Loucy (cell line): ENCODE data around the gene TRMT10C.

Source experiments
- H2AFZ ChIP-seq: fragments of 200-600 bp; sonication (generic); 2 replicates; pipeline ENCODE4 v1.6.0; 2016; ENCODE audit warnings: antibody characterized with exemption, mild to moderate bottlenecking, low read length, moderate library complexity
- H3F3A ChIP-seq: fragments of 200-600 bp; 2 replicates; pipeline ENCODE4 v1.6.0; 2016; ENCODE audit warnings: antibody characterized with exemption, low read depth, mild to moderate bottlenecking
- H3K27me3 ChIP-seq: fragments of 200-600 bp; sonication (generic); 2 replicates; pipeline ENCODE4 v1.6.1; 2014; ENCODE audit warnings: low read length, mild to moderate bottlenecking; ENCODE audit not compliant: insufficient read depth, poor library complexity, severe bottlenecking
- H3K36me3 ChIP-seq: fragments of 200-600 bp; sonication (generic); 2 replicates; pipeline ENCODE4 v1.6.1; 2016; ENCODE audit warnings: low read length; ENCODE audit not compliant: insufficient read depth
- H3K4me1 ChIP-seq: fragments of 200-600 bp; sonication (generic); 2 replicates; pipeline ENCODE4 v1.5.1; 2014; ENCODE audit warnings: low read length, mild to moderate bottlenecking; ENCODE audit not compliant: insufficient read depth, poor library complexity, severe bottlenecking
- H3K4me2 ChIP-seq: fragments of 200-600 bp; sonication (generic); 2 replicates; pipeline ENCODE4 v1.6.0; 2014; ENCODE audit warnings: antibody characterized with exemption, low read length, low read depth, mild to moderate bottlenecking; ENCODE audit not compliant: poor library complexity, severe bottlenecking
- H3K4me3 ChIP-seq: fragments of 200-600 bp; sonication (generic); 2 replicates; pipeline ENCODE4 v1.5.1; 2014; ENCODE audit warnings: low read length, mild to moderate bottlenecking, mixed read lengths; ENCODE audit not compliant: poor library complexity, severe bottlenecking
- H3K79me2 ChIP-seq: fragments of 200-600 bp; sonication (generic); 2 replicates; pipeline ENCODE4 v1.6.1; 2014; ENCODE audit warnings: low read length; ENCODE audit not compliant: insufficient read depth
- H3K9ac ChIP-seq: fragments of 200-600 bp; sonication (generic); 2 replicates; pipeline ENCODE4 v1.6.0; 2014; ENCODE audit warnings: mild to moderate bottlenecking, low read depth, low read length, moderate library complexity; ENCODE audit not compliant: poor library complexity, severe bottlenecking
- H3K9me2 ChIP-seq: fragments of 200-600 bp; sonication (generic); replicated peaks from 2 replicates; pipeline ENCODE4 v1.6.1; 2016; ENCODE audit warnings: low read depth, low read length, mixed read lengths
- H3K9me3 ChIP-seq: fragments of 200-600 bp; sonication (generic); 2 replicates; pipeline ENCODE4 v1.6.1; 2014; ENCODE audit warnings: mild to moderate bottlenecking, antibody characterized with exemption, low read length, low read depth; ENCODE audit not compliant: insufficient read depth
- H4K20me1 ChIP-seq: fragments of 200-600 bp; sonication (generic); 2 replicates; pipeline ENCODE4 v1.6.0; 2014; ENCODE audit warnings: antibody characterized with exemption, low read length, mild to moderate bottlenecking; ENCODE audit not compliant: insufficient read depth, poor library complexity, severe bottlenecking
- CTCF ChIP-seq: fragments of 200-600 bp; sonication (generic); conservative IDR thresholded peaks from 2 replicates; pipeline ENCODE4 v1.5.1; 2014; ENCODE audit warnings: mild to moderate bottlenecking, antibody characterized with exemption, low read length
- EZH2phosphoT487 ChIP-seq: fragments of 200-600 bp; IDR thresholded peaks from 2 replicates; pipeline ENCODE4 v1.6.1; 2018; ENCODE audit warnings: antibody characterized with exemption, mild to moderate bottlenecking, moderate library complexity, borderline replicate concordance

Gene TRMT10C

GRCh38 chr3:101573449-101574387 lies 12.1 kb downstream of the TRMT10C start, which contains the start of gene PCNP:
Gene PCNP (plus strand): TSS chr3:101574180. CDS start chr3:101574216, 36 bp downstream.
- Histone ChIP-seq H3K9me3 (no peaks in the 10 kb centered on the region), H3F3A (no peaks in the 10 kb centered on the region), H3K4me1 (peaks cover 38% of the 10 kb centered on the region), H3K4me2 (peak within 1 kb of the TSS; percentile 86), H4K20me1 (peaks cover 32% of the 10 kb centered on the region), H2AFZ (peak within 1 kb of the TSS; percentile 89), H3K4me3 (peak within 1 kb of the TSS; percentile 86), H3K79me2 (peaks cover 43% of the 10 kb centered on the region), H3K9ac (peak within 1 kb of the TSS; percentile 97), H3K27me3 (no peaks in the 10 kb centered on the region), H3K9me2 (no peaks in the 10 kb centered on the region), H3K36me3 (no peaks in the 10 kb centered on the region)
- TF ChIP-seq EZH2phosphoT487, result no peak
- peak; percentile 97 for TF ChIP-seq CTCF

DNA sequence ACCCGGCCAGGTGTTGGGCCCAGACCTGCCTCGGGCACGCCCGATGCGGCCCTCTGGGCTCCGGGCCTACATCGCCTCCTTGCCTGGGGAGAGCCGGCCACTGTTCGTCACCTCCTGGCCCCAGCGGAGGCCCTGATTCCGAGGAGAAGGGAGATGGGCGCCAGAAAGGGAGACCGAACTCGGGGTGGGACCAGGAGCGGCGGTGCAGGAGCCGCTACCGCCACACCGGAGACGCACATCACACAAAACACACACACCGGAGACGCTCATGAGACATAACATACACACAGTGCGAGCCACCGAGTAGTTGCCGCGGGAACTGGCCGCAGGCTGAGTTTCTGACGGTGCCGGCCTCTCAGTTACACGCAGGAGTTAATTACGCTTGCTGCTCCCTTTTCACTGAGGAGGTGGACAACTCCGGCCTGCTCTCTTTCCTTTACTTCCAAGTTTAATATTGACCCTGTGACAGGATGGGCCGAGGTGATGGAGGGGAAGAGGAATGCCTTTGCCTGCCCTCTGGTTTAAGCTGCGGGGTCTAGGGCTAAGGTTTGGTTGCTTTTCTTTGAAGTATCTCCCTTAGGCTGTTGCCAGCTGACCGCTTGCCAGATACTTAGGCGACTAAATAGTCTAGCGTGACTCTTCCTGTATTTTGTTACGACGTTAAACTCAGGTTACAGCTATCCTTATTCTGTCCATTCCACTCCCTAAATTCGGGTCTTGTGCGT lies 12.9 kb downstream of the TRMT10C start:
- peak overlapping the region; percentile 97 for H3K9ac ChIP-seq
- peak overlapping the region; percentile 89; the same call in 1 of the 2 replicates for H2AFZ ChIP-seq
- peaks cover 41% of the 10 kb centered on the region for H4K20me1 ChIP-seq
- no peaks in the 10 kb centered on the region for H3K9me2 ChIP-seq
- peak overlapping the region; percentile 86 for H3K4me3 ChIP-seq
- peaks cover 52% of the 10 kb centered on the region for H3K79me2 ChIP-seq
- H3K4me2 ChIP-seq, result peak overlapping the region; percentile 86
- H3K9me3 ChIP-seq, result no peaks in the 10 kb centered on the region
- H3K27me3 ChIP-seq, result no peaks in the 10 kb centered on the region
- H3F3A ChIP-seq, result no peaks in the 10 kb centered on the region
- TF ChIP-seq CTCF (no peak), EZH2phosphoT487 (no peak)
- H3K36me3 ChIP-seq, result peaks cover 4% of the 10 kb centered on the region; the same call in 1 of the 2 replicates
- H3K4me1 ChIP-seq, result peaks cover 47% of the 10 kb centered on the region

DNA sequence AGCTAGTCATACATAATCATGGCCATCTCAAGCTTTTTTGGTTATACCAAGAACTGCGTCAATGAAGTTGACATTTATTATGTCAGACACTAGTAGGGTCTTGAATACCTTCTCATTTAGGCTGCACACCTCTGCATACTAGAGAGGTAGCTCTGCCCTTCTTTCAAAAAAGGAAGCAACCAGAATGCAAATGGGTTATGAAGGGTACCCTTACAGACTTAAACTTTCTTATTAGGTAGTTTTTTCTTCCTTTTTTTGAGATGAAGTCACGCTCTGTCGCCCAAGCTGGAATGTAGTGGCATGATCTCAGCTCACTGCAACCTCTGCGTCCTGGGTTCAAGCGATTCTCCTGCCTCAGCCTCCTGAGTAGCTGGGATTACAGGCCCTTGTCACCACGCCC lies 15.6 kb downstream of the TRMT10C start:
- Histone ChIP-seq H3K9ac (peak overlapping the region; percentile 10), H4K20me1 (peaks cover 57% of the 10 kb centered on the region), H3K9me2 (no peaks in the 10 kb centered on the region), H3K4me1 (peaks cover 54% of the 10 kb centered on the region), H3K4me2 (peak overlapping the region; percentile 73), H3K9me3 (no peaks in the 10 kb centered on the region), H3K4me3 (peak overlapping the region; percentile 57), H3K36me3 (peaks cover 8% of the 10 kb centered on the region), H3F3A (no peaks in the 10 kb centered on the region), H3K79me2 (peaks cover 79% of the 10 kb centered on the region), H2AFZ (no peak overlapping the region), H3K27me3 (no peaks in the 10 kb centered on the region)
- TF ChIP-seq EZH2phosphoT487 (no peak), CTCF (no peak)
